GM12801 (cell line): ENCODE measurements around the gene POLD1.

Experiments
- CTCF ChIP-seq: IDR thresholded peaks from one replicate; pipeline ENCODE4 v1.5.1; 2011; ENCODE audit warnings: control low read depth; ENCODE audit not compliant: insufficient read length; ENCODE audit errors: extremely low read depth

The POLD1 gene

GRCh38 chr19:50381881-50382729 is 2.0 kb upstream of the POLD1 start:
- no peak for TF ChIP-seq CTCF

GRCh38 chr19:50383001-50383851 is 921 bp upstream of the POLD1 start:
- TF ChIP-seq CTCF = no peak

GRCh38 chr19:50384685-50385535 is 763 bp downstream of the POLD1 start:
- no peak for TF ChIP-seq CTCF

- TF ChIP-seq CTCF = no peak
Observed at GRCh38 chr19:50387176-50387867, 3.2 kb downstream of the POLD1 start.

- TF ChIP-seq CTCF = no peak
Observed at GRCh38 chr19:50387868-50388245, 3.7 kb downstream of the POLD1 start.

- no peak for TF ChIP-seq CTCF
Observed at GRCh38 chr19:50392759-50393158, 8.6 kb downstream of the POLD1 start.
